Adipose tissue (tissue), 3 donors: ENCODE results near the gene MAP3K10. TPM values are rescaled to one million over a fixed set of nuclear protein-coding genes. Genes with fewer than 3 reads are reported as not detected.

Experiments used
- H3K27ac ChIP-seq: one replicate; pipeline ENCODE4 v1.5.1; 2013; ENCODE audit warnings: low read depth, low read length
- WGBS, 3 donors: extraction: QIAGEN DNeasy Blood & Tissue Kit; methylation state at CpG; one replicate each; pipeline ENCODE4 v1.1.7; 2013; 5-methylcytosine and 5-hydroxymethylcytosine counted together
- polyA plus RNA-seq, 3 donors: library from polyadenylated mRNA; stranded (reverse); fragments of 200-250 nt; gene quantifications; one replicate each; pipeline ENCODE4 v1.2.3, GENCODE V29; 2013
- donor health status: healthy with polysubstance abuse.
- donor health status: Bipolar disorder and iron deficiency.
- donor health status: healthy.

MAP3K10 gene
- polyA plus RNA-seq, 3 donors: 4.7 to 13.3 (median 12.2) TPM

DNA sequence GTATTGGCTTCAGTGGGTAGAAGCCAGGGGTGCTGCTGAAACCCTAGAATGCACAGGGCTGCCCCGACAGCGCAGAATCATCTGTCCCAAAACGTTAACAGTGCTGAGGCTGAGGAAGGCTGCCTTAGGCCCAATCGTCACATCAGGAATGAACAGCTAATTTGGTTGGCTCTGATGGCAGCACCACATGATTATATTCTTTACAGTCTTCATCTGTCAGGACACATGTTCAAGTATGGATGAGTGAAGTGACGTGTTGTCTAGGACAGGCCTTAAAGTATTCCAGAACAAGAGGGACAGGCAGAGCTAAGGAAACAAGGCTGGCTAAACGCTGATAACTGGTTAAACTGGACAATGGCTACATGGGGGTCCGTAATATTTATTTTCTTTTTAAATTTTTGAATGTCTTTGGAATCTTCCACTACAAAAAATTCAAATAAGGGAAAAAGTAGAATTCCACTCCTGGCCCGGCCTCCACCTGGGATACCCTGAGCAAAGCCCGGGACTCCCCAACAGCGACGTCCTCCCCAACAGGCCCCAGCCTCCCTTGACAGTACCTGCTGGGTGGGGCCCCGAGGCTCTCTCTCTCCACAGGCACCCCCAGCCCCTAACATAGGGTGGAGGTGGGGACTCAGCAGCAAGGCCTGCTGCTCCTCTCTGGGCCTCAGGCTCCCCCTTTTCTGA, 50.0 kb downstream of the MAP3K10 start:
- H3K27ac ChIP-seq: no peak overlapping the region
- WGBS, 3 donors: 76 to 92% (median 81%) methylated on average over 12 of the region's 12 CpGs

GRCh38 chr19:40241809-40242384, 50.7 kb downstream of the MAP3K10 start:
- 45 to 66% (median 49%) methylated on average over 21 of the region's 21 CpGs for WGBS, 3 donors
- H3K27ac ChIP-seq: no peak overlapping the region

- no peak overlapping the region for H3K27ac ChIP-seq
- WGBS, 3 donors: 64 to 90% (median 75%) methylated on average over 12 of the region's 12 CpGs
Observed at GRCh38 chr19:40242480-40242879, 51.3 kb downstream of the MAP3K10 start.

- H3K27ac ChIP-seq: no peak overlapping the region
- WGBS, 3 donors: 81 to 89% (median 82%) methylated on average over 2 of the region's 2 CpGs
Observed at GRCh38 chr19:40243181-40243580, 52.0 kb downstream of the MAP3K10 start.

DNA sequence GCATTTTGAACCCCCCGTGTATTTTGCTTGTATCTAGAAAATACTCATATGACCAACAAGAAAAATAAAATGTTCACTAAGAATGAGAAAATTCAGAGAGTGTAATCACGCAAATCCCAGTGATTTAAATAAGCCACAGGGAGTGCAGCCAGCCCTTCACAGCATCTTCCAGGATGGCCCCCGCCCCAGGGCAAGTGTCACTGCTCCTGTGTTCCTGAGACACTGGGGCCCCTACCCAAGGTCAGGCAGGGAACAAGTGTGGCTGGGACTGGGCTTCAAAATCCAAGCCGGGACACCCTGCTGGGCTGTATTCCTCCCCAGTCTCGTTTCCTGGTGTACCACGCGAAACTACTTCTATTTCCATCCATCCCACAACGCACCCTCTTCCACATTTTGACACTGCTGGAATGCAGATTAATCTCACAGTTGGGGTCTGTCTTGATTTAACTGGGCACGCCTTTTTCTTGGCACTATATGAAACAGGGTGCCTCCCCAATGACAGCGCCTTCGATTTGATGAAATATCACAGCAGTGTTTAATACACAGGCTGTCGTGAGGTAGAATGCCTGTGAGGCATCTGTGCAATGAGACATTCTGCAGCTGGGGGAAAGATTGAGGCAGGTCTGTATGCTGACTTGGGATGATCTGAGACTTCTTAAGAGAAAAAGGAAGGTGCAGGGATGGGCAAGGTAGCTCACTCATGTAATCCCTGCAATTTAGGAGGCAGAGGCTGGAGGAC, 53.5 kb downstream of the MAP3K10 start:
- H3K27ac ChIP-seq: no peak overlapping the region
- WGBS, 3 donors: 71 to 81% (median 72%) methylated on average over 12 of the region's 12 CpGs

DNA sequence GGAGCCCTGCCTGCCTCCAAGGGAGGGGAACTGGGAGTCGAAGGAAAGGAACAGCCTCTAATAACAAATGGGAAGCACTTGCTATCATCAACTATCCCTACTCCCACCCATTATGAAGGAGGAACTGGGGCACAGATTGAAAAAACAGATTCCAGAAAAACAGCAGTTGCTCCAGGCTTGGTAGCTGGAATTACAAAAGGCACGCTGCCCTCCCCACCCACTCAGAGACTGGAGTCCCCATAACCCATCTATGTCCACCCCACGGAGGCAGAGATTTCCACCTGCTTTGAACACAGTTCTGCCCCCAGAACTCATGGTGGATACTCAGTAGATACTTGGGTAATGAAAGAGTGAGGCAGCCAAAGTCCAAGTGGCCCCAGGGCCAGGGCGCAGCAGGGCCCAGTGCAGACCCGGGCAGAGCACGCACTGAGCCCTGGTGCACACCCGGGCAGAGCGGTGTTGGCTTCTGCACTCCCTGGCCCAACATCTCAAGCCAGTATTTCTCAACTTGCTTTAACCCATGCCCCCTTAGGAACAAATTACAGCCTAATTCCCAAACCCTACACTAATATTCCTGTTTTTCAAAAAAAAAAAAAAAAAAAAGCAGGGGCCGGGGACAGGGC, 54.4 kb downstream of the MAP3K10 start:
- H3K27ac ChIP-seq: no peak overlapping the region
- WGBS, 3 donors: 66 to 82% (median 73%) methylated on average over 9 of the region's 9 CpGs

GRCh38 chr19:40246292-40247073, 55.3 kb downstream of the MAP3K10 start:
- H3K27ac ChIP-seq: no peak overlapping the region
- WGBS, 3 donors: 83 to 95% (median 87%) methylated on average over 15 to 16 of the region's 16 CpGs

- H3K27ac ChIP-seq: no peak overlapping the region
- 64 to 89% (median 84%) methylated on average over 6 of the region's 6 CpGs for WGBS, 3 donors
Observed at GRCh38 chr19:40247178-40247577, 56.0 kb downstream of the MAP3K10 start.

GRCh38 chr19:40247735-40248262, 56.6 kb downstream of the MAP3K10 start:
- no peak overlapping the region for H3K27ac ChIP-seq
- 78 to 84% (median 83%) methylated on average over 12 of the region's 12 CpGs for WGBS, 3 donors

- H3K27ac ChIP-seq: no peak overlapping the region
- WGBS, 3 donors: 70 to 81% (median 72%) methylated on average over 10 of the region's 10 CpGs
Observed at GRCh38 chr19:40249201-40249600, 58.0 kb downstream of the MAP3K10 start.

DNA sequence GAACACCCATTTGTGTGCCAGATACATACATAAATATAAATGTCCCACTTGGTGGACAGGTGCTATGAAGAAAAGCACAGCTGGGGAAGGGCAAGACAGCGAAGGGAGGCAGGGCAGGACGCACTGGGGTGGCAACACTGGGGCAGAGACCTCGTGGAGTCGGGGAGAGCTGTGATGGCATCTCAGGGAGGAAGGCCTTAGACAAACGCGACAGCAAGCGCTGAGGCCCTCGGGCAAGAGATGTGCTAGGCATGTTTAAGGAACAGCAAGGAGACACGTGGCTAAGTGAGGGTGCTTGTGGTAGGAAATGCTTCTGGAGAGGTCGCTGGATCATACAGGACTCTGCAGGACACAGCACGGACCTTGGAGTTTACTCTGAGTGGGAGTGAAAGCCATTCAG, 58.6 kb downstream of the MAP3K10 start:
- WGBS, 3 donors: 80 to 88% (median 83%) methylated on average over 11 of the region's 11 CpGs
- no peak overlapping the region for H3K27ac ChIP-seq

- H3K27ac ChIP-seq: no peak overlapping the region
Observed at GRCh38 chr19:40251244-40251643, 60.0 kb downstream of the MAP3K10 start.

DNA sequence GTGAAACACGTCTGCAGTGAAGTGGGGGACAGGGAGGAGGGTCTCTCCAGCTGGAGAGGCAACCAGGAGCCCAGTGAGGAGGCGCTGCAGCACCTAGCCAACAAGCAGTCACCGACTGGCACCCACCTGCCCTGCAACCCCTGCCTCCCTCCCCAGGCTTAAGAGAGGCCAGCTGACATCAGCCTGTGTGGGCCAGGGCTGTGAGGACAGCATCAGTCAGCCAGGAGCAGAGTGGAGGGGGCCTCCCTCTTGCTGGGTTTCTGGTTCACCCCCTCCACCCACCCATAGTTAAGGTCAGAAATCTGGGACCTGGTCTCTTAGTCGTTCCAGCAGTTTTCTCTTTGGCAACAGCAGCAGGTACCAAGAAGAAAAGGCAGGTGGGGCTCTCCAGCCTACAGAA, 60.8 kb downstream of the MAP3K10 start:
- no peak overlapping the region for H3K27ac ChIP-seq
- WGBS, 3 donors: 62 to 86% (median 78%) methylated on average over 4 of the region's 4 CpGs

DNA sequence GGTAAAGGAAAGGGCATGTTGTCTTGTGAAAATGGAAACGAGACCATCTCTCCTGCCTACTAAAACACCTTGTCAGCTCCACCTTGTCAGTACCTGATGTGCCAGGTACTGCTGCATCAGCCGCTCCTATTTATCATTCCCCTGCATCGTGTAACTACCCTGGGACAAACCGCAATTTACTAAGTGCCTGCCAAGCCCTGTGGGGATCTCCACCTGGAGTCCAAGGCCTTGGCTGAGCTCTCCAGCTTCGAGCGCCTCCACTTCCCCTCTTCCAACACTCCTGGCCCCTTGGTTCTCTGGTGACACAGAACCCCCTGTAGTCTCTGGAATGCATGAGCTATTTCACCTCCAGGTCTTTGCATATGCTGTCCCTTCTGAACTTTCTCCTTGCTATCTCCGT, 61.2 kb downstream of the MAP3K10 start:
- no peak overlapping the region for H3K27ac ChIP-seq
- WGBS, 3 donors: 38 to 86% (median 85%) methylated on average over 7 of the region's 7 CpGs

DNA sequence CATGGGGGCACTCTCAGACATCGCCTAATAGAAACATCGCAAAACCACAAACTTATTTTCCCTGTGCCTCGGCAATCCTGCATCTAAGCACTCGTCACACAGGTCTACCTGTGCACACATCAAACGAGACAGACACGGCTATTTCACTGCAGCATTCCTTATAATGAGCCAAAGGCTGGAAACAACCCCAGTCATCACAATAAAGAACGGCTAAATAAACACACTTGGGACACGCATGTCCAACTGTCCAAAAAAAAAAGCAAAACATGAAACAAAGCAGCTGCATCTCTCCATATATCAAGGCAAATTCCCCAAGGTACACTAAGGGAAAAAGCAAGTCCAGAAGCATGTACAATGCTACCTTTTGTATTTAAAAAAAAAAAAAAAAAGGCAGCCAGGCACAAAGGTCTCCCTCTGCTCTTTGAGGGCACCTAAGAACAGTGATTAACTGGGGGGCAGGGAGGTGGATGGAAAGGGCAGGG, 62.4 kb downstream of the MAP3K10 start:
- 31 to 84% (median 72%) methylated on average over 8 of the region's 8 CpGs for WGBS, 3 donors
- H3K27ac ChIP-seq: no peak overlapping the region

GRCh38 chr19:40254714-40255418, 63.6 kb downstream of the MAP3K10 start:
- no peak overlapping the region for H3K27ac ChIP-seq
- 73 to 92% (median 90%) methylated on average over 16 of the region's 16 CpGs for WGBS, 3 donors

DNA sequence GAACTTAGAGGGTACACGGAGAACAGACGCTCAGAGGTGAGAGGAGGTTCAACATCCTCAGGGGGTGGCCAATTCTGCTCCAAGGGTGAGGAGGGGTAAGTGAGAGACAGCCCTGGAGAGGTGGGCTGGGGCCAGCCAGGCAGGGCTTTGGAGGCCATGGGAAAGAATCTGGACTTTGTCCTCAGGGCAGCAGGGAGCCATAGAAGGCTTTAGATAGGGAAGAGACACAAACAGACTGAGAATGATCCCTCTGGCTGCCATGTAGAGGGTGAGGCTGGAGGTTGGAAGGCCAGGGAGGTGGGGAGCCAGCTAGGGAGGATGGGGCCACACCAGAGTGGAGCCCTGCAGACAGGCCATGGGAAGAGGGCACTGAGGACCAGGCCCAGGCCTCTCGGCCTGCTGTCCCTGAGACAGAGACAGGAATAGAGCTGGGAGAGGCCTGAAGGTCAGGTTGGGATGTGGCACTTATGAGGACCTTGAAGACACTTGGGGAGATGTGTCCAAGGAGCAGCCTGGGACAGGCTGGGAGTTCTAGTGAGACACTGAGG, 64.5 kb downstream of the MAP3K10 start:
- H3K27ac ChIP-seq: no peak overlapping the region

More for the DNA sequence above, 64.5 kb downstream of the MAP3K10 start:
- WGBS, 3 donors: 69 to 90% (median 76%) methylated on average over 3 of the region's 3 CpGs
